ENCODE results near the gene ZNF277.

The ZNF277 gene

GRCh38 chr7:112283382-112283910 lies 77.0 kb downstream of the ZNF277 start:
- DNase-seq (ENCODE audit: low read depth) = no peak
- TF ChIP-seq, protein P1, sequence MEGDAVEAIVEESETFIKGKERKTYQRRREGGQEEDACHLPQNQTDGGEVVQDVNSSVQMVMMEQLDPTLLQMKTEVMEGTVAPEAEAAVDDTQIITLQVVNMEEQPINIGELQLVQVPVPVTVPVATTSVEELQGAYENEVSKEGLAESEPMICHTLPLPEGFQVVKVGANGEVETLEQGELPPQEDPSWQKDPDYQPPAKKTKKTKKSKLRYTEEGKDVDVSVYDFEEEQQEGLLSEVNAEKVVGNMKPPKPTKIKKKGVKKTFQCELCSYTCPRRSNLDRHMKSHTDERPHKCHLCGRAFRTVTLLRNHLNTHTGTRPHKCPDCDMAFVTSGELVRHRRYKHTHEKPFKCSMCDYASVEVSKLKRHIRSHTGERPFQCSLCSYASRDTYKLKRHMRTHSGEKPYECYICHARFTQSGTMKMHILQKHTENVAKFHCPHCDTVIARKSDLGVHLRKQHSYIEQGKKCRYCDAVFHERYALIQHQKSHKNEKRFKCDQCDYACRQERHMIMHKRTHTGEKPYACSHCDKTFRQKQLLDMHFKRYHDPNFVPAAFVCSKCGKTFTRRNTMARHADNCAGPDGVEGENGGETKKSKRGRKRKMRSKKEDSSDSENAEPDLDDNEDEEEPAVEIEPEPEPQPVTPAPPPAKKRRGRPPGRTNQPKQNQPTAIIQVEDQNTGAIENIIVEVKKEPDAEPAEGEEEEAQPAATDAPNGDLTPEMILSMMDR (conservative IDR thresholded peaks at IDR 0.05; ENCODE audit: low read depth, low read length) = no peak
- no peak overlapping the region for H3K4me3 ChIP-seq (ENCODE audit: low read depth, low read length)

DNA sequence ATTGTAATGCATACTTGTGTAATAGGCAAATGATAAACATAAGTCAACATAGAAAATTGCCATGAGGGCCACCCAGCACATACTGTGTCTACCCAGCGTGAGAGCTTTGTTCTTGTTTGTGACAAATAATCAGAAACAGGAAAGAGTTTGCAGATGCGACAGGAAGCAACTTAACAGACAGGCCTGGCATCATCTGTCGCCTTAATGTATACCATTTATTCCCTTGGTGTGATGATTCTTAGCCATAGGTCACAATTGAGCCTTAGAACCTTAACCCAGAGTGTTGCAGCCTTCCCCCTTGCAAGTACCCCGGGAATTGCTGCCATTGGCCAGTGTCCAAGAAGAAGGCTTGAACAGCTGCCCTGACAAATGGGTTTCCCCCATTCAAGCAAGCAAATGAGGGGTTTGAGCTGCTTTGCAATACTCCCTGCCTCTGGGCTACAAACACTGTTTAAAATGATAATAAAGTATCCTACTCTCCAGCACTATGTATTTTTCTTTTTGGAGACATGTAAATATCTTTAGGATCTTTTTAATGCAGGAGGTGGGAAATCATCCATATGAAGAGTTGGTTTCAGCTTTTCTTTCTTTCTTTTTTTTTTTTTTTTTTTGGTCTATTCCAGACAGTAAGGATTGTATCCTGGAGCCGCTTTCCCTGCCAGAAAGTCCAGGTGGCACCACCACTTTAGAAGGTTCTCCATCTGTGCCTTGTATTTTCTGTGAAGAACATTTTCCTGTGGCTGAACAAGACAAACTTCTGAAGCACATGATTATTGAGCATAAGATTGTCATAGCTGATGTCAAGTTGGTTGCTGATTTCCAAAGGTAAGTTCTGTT lies 80.0 kb downstream of the ZNF277 start:
- TF ChIP-seq, protein P1 (conservative IDR thresholded peaks at IDR 0.05; ENCODE audit: low read depth, low read length) = no peak
- H3K4me3 ChIP-seq (ENCODE audit: low read depth, low read length) = no peak overlapping the region
- no peak for DNase-seq (ENCODE audit: low read depth)

- DNase-seq (ENCODE audit: low read depth) = no peak
- no peak overlapping the region for H3K4me3 ChIP-seq (ENCODE audit: low read depth, low read length)
- TF ChIP-seq, protein P1 (conservative IDR thresholded peaks at IDR 0.05; ENCODE audit: low read depth, low read length) = no peak
Measured at GRCh38 chr7:112288301-112288700, 81.8 kb downstream of the ZNF277 start.

DNA sequence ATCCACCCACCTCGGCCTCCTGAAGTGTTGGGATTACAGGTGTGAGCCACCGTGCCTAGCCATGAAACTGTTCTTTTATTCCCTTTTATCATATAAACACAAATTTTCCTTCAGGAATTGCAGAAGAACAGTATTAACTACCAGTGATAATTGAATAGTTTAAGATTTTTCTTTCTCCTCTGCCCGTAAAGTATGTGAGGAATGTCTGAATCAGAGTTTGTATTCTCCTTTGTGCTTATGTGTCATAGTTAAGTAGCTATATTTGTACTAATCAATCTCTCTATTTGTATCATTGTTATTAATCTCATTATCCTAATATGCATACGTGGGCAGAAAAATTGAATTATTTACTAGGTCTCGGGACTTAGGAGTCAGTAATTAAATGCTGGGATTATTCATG lies 83.6 kb downstream of the ZNF277 start:
- H3K4me3 ChIP-seq (ENCODE audit: low read depth, low read length) = no peak overlapping the region
- TF ChIP-seq, protein P1 (conservative IDR thresholded peaks at IDR 0.05; ENCODE audit: low read depth, low read length) = no peak
- peak; percentile 64 for DNase-seq (ENCODE audit: low read depth)

GRCh38 chr7:112292162-112292561 lies 85.7 kb downstream of the ZNF277 start:
- TF ChIP-seq, protein P1 (conservative IDR thresholded peaks at IDR 0.05; ENCODE audit: low read depth, low read length) = no peak
- no peak overlapping the region for H3K4me3 ChIP-seq (ENCODE audit: low read depth, low read length)
- no peak for DNase-seq (ENCODE audit: low read depth)

- TF ChIP-seq, protein P1 (conservative IDR thresholded peaks at IDR 0.05; ENCODE audit: low read depth, low read length) = no peak
- DNase-seq (ENCODE audit: low read depth) = no peak
Measured at GRCh38 chr7:112293416-112293815, 86.9 kb downstream of the ZNF277 start.

GRCh38 chr7:112296432-112296831 lies 89.9 kb downstream of the ZNF277 start:
- H3K4me3 ChIP-seq (ENCODE audit: low read depth, low read length) = no peak overlapping the region
- DNase-seq (ENCODE audit: low read depth) = peak; percentile 52
- TF ChIP-seq, protein P1 (conservative IDR thresholded peaks at IDR 0.05; ENCODE audit: low read depth, low read length) = no peak

More at GRCh38 chr7:112293416-112293815, 86.9 kb downstream of the ZNF277 start:
- H3K4me3 ChIP-seq (ENCODE audit: low read depth, low read length) = no peak overlapping the region

Data from choroid plexus epithelial cell (primary cell).